Kasumi-1 (cell line): ENCODE results near the gene XPO4.
"Not testable (repeated sequence)": the region's sequence is repeated elsewhere in the genome, so short reads cannot be mapped to it uniquely, and the experiment has no call there.

Experiments
- DNase-seq, 2 experiments: peaks; one replicate each; lab custom pipeline; 2025; lab: John Stamatoyannopoulos, UW

XPO4 gene

DNA sequence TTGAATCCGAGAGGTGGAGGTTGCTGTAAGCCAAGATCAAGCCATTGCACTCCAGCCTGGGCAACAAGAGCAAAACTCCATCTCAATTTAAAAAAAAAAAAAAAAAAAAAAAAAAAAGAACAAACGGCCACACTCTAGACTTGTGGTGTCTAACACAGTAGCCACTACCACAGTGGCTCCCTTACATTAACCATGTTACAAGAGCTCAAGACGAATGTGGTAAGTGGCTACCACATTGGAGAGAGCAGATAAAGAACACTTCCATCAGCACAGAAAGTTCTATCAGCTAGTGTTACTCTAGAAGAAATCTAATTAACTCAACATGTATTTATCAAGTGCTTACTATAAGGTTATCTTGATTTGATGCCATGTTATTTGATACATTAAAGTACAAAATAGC, 11.5 kb downstream of the XPO4 start:
- no peak for DNase-seq

DNA sequence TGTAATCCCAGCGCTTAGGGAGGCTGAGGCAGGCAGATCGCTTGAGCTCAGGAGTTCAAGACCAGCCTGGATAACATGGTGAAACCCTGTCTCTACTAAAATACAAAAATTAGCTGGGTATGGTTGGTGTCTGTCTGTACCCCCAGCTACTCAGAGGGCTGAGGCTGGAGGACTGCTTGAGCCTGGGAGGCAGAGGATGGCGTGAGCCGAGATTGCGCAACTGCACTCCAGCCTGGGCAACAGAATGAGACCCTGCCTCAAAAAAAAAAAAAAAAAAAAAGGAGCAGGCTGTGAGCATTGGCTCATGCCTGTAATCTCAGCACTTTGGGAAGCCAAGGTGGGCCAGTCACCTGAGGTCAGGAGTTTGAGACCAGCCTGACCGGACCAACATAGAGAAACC, 12.0 kb downstream of the XPO4 start:
- DNase-seq, result not testable (repeated sequence)

DNA sequence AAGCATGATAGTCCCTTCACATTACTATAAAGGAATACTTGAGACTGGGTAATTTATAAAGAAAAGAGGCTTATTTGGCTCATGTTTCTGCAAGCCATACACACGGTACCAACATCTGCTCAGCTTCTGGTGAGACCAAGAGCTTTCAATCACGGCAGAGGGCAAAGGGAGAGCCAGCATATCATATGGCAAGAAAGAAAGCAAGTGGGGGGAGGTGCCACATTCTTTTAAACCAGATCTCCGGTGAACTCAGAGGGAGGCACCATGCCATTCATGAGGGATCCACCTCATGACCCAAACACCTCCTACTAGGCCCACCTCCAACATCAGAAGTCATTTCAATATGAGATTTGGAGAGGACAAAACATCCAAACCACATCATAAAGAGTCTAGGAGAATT, 20.3 kb downstream of the XPO4 start:
- DNase-seq, result no peak

DNA sequence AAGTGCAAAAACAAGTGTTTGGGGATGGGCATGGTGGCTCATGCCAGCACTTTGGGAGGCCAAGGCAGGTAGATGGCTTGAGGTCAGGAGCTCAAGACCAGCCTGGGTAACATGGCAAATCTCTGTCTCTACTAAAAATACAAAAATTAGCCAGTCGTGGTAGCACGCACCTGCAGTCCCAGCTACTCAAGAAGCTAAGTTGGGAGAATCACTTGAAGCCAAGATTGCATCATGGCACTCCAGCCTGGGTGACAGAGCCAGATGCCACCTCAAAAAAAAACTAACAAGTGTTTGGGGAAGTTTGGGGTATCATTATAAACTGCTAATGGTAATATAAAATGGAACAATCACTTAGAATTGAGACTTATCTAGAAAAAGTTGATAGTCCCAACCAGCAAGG, 24.6 kb downstream of the XPO4 start:
- no peak for DNase-seq

DNA sequence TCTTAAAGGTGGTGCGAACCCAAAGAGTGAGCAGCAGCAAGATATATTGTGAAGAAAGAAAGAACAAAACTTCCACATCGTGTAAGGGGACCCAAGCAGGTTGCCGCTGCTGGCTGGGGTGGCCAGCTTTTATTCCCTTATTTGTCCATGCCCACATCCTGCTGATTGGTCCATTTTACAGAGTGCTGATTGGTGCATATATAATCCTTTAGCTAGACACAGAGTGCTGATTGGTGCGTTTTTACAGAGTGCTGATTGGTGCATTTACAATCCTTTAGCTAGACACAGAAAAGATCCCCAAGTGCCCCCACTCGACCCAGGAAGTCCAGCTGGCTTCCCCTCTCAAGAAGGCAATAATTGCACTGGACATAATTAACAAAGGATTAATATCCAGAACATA, 25.7 kb downstream of the XPO4 start:
- DNase-seq, result not testable (repeated sequence)

DNA sequence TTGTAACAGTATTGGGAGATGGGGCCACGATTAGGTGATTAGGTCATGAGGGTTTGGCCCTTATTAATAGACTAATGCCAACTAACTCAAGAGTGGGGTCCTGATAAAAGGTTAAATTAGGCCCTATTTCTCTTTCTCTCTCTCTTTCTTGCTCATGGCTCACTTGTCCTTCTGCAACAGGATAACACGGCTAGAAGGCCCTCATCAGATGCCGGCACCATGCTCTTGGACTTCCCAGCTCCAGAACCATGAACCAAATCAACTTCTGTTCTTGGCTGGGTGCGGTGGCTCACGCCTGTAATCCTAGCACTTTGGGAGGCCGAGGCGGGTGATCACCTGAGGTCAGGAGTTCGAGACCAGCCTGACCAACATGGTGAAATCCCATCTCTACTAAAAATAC, 28.1 kb downstream of the XPO4 start:
- not testable (repeated sequence) for DNase-seq

DNA sequence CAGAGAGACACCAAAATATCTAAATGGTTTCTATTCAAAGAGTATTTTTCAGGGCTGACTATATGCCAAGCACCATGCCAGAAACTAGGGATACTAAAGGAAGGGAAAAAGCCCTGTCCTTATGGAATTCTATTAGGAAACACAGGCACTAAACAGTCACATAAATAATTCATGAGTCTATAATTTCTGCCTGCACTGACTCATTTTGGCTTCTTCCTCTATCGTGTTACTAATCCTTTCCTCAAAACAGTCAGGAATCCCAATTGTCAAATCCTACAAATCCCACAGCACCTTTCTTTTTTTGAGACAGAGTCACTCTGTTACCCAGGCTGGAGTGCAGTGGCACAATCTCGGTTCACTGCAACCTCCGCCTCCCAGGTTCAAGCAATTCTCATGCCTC, 29.2 kb downstream of the XPO4 start:
- no peak for DNase-seq

DNA sequence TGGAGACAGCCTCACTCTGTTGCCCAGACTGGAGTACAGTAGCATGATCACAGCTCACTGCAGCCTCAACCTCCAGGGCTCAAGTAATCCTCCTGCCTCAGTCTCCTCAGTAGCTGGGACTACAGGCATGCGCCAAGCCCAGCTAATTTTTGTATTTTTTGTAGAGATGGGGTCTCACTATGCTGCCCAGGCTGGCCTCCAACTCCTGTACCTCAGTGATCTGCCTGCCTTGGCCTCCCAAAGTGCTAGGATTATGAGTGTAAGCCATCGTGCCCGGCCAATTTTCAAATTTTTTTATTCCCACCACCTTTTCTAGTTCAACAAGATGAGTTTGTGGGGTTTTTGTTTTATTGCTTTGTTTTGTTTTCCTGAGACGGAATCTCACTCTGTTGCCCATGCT, 31.7 kb downstream of the XPO4 start:
- no peak for DNase-seq

DNA sequence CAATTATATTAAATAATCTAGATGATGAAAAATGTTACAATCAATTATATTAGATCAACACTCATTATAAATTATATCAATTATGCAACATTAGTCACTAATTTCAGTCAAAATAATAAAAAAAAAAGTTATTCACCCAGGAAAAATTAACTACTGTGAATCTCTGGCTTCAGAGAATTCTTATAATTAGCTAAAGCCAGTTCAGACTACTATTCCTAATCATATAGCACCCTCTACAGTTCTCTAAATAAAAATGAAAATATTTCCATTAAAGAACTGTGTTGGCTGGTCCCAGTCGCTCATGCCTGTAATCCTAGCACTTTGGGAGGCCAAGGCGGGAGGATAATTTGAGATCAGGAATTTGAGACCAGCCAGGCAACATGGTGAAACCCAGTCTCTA, 33.0 kb downstream of the XPO4 start:
- peak; percentile 33 for DNase-seq

DNA sequence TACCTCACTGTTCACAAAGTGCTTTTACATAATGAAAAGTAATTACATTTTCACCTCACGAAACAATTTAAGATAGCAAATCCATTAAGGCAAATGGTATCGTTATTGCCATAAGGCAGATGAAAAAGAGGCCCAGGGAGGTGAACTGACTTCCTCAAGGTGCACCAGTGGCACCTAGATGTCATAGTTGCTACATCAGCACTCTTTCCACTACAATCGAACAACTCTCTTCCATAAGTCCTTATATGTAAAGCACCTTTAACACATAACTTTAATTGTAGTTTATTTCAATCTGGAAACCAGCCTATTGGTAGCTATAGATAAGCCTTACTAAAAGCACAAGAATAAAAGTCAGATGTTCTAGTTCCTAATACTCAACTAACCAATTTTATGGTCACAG, 35.1 kb downstream of the XPO4 start:
- no peak for DNase-seq

DNA sequence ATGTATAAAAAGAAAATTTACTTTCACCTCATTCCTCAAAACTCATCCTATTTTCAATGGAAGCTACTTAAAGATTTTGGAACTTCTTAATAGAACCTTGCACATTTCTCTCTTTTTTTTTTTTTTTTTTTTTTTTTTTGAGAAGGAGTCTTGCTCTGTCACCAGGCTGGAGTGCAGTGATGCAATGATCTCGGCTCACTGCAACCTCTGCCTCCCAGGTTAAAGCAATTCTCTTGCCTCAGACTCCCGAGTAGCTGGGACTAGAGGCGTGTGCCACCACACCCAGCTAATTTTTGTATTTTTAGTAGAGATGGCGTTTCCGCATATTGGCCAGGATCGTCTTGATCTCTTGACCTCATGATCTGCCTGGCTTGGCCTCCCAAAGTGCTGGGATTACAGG, 40.9 kb downstream of the XPO4 start:
- DNase-seq, result not testable (repeated sequence)

DNA sequence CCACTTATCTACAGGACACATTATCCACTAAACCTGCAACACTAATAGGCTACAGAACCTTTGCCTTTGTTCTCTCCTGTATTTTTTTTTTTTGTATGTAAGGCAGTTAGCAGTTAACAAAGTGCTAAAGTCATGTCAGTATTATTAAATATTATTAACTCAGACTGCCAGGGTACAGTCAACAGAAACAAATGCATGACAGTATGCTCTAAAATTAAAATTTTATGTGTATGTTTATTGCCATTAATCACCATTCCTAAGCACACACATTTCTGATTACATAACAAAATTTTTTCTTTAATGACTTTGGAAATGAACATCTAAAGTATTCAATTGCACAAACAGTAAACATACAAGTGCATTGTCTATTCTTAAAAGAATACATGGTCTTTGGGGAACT, 41.7 kb downstream of the XPO4 start:
- DNase-seq, result no peak

DNA sequence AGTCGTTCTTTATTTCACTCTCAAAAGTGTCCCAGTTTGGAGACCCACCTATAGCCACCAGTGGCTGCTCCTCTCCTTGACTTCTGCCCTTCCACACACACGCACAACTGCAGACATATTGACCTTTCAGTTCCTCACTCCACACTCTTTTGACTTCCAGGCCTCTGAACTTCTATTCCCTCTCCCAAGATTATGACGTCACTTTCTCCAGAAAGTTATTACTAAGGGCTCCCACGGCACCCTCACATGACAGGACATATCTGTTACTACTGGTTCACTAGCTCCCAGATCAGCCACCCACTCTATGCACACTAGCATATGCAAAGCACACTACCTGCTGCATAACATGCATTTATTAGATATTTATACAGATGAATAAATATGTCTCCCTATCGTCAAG, 45.9 kb downstream of the XPO4 start:
- no peak for DNase-seq

DNA sequence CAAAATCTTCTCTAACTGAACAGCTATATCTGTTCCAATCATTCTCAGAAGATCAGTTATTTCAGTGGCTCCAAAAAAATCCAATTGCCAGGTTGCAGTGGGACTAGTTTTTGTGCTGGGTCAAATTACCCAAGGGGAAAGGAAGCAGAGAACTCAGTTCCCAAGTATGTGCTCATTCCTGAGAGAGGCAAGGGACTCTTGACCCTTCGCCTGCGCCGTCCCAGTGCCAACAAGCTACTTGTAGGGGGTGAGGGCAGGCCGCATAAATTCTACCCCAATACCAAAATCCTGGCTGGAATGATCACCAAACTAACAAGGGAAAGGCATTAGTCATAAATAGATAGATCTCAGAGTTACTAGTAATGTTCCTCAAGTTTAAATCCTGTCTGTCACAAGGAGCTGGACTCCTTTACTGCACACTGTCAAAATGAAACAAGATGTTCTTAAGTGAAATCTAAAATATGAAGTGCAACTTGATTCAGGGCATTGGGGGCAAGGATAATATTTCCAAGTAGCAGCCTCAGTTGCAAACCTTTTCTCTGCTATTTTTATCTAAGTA, 50.6 kb downstream of the XPO4 start:
- DNase-seq, result no peak

DNA sequence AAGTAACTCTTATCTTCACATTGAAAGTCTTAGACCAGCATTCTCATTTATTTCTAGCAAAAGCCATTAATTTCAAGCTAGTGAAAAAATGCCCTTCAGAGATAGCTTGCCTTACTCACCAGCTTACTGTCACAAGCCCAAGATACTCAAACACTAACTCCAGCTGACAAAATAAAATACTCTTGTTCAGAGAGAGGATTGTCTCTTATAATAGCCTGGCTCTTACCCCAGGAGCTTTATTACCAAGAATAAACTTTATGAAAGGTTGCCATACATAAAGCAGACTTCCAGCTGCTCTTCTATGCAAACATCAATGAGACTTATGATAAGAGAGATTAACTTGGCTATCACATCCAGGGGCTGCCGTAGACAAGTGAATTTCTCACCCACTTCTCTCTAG, 53.6 kb downstream of the XPO4 start:
- DNase-seq, result no peak

DNA sequence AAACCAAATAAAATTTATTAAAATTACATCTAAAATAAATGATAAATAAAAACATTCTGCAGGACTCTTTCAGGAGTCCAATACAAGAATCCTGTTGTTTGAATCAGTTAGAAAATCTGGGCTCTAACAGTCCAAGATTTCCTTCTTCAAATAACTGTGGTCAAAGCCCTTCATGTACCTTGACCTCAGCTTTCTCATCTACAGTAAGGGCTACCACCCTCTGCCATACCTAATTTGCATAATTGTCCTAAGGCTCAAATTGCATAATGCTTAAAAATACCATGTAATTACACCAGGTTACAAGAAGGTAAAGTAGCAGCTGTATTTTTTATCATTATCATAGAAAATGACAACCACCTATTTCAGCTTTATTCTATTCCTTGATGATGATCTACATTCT, 54.3 kb downstream of the XPO4 start:
- DNase-seq, result no peak

DNA sequence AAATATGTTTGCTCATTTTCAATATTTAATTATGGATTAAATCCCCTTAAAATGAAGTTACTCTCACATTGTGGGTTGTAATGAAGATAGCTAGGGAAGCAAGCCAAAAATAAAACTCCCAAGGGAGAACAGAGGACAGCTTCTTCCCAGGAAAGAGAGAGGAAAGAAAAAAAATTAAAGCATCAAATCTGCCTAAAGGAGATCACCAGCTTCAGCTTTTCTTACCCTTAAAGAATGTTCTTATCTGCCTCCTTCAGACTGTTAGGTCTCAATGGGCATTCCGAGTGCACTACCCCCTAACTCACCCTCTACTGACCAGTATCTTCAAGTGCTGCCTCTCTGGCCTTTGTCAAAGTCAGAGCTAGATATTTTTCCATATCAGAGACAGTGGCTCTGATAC, 55.2 kb downstream of the XPO4 start:
- DNase-seq, result no peak

DNA sequence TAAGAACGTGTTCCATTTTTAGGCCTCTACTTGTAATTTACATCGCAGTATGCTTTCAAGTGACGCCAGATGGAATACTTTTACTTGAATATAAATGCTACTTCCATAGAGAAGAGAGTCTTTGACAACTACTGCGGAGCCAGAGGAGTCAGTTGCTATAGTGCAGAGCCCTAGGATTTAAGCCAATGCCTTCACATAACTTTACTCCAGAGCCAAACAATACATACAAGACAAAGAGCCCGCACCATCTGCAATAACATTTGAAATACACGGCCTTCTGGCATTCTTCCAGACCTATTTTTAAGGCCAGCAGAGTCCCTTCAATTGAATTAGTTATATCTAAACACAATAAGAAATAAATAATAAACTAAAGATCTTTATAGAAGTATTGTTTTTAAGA, 59.4 kb downstream of the XPO4 start:
- DNase-seq, result no peak

DNA sequence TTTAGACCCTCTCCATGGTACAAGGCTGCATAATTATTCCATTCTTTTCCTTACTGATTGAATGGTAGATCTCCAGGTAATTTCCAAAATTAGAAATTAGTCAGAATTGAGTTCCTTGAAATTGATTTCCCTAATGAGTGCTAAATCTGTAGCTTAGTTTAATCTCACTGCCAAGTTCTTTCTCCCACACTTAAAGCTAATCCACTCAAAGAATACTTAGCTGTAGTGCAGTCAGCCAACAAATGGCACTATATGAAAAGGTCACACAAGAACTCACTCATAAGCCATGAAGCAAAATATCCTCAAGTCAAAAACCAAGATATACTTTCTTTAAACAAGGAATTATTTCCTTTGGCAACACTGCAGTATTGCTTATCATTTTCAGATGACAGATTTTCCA, 62.0 kb downstream of the XPO4 start:
- no peak for DNase-seq

DNA sequence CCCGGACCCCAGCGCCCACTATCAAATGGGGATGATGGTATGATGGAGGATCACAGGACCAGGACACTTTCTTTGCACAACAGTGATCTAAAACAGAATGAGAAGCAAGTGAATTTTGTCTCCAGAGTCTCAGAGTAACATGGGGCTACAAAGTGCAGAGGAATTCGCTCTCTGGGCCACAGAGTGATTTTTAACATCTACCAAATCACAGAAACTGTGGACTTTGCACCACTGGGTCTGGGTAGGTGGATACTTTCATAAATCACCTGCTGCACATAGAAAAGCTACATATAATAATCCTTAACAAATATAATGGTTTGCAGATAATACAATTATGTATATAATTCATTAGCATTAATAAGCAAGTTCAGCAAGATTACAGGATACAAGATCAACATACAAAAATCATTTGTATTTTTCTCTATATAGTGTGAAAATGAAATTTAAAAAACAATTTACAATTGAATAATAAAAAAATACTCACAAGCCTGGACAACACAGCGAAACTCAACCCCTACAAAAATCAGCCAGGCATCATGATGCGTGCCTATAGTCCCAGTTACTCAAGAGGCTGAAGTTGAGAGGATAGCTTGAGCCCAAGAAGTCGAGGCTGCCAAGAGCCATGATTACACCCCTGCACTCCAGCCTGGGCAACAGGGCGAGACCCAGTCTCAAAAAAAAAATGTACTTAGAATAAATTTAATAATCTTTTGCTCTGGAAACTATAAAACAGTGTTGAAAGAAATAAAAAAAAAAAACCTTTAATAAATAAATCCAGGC, 68.5 kb downstream of the XPO4 start:
- no peak for DNase-seq

DNA sequence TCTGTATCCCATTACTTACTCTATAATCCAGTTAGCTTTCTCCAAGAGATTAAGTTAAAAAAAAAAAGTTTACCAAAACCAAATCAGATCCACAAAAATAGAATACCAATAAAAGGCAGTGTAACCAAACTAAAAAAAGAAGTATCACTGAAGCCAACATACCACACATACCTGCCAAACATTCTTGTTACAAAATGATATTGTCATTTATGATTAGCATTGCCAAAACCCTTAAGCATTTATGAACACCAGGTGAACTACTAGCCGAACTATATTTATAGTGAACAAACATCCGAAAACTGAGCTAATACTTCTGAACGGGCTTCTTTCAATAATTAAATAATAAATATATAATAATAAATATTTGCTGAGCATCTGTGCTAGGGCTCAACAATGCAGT, 69.7 kb downstream of the XPO4 start:
- no peak for DNase-seq

DNA sequence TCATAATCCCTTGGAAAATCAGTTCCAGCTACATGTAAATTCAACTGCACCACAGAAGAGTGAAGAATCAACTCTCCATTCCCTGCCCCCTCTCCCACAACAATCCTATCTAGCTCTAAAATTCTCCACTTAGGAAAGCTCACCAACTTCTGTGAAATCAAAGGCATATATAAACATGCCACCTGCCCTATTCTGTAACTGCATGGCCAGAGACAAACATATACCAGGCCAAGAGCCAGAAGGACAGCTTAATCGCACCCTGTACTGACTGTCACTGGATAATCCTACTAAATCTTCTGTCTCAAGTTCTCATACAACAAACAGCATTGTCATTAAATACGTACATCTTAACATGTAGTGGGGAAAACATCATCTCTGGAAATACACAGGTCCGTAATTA, 70.6 kb downstream of the XPO4 start:
- DNase-seq, result no peak

DNA sequence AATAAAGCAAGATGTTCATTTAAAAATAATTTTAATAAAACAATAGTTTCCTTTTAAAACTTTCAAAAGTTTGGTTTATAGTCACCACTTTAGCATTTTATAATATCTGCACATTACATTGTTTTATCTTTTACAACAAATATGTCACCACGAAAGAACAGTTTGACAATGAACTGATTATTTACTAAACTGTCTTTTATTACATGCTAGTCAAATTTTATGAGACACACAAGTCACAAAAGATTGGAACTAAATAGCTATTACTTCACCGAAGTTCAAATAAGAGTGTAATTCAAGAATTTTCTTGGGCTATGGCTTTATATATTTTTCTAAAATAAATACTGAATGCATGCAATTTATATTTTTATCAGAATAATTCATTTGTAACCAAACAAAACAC, 71.3 kb downstream of the XPO4 start:
- DNase-seq, result no peak
